CD4-positive, alpha-beta T cell treated with Interleukin-15 for 4 hours (primary cell): Measurements from ENCODE around the gene CHCHD6.

Source experiments
- DNase-seq: peaks from one replicate; pipeline ENCODE4 v3.0.0-alpha.2; 2020; ENCODE audit warnings: low spot score

Gene CHCHD6

GRCh38 chr3:126859415-126860246 is 155.6 kb downstream of the CHCHD6 start:
- no peak for DNase-seq

GRCh38 chr3:126865736-126866135 is 161.7 kb downstream of the CHCHD6 start:
- no peak for DNase-seq

- no peak for DNase-seq
Measured at GRCh38 chr3:126866175-126866759, 162.2 kb downstream of the CHCHD6 start.

GRCh38 chr3:126867190-126867862 is 163.3 kb downstream of the CHCHD6 start:
- DNase-seq = no peak

GRCh38 chr3:126867863-126868200 is 163.8 kb downstream of the CHCHD6 start:
- DNase-seq = no peak

GRCh38 chr3:126870608-126871210 is 166.7 kb downstream of the CHCHD6 start:
- DNase-seq = no peak

- no peak for DNase-seq
Measured at GRCh38 chr3:126872701-126873342, 168.8 kb downstream of the CHCHD6 start.

- DNase-seq = no peak
Measured at GRCh38 chr3:126873416-126873815, 169.4 kb downstream of the CHCHD6 start.

- DNase-seq = no peak
Measured at GRCh38 chr3:126878664-126879063, 174.6 kb downstream of the CHCHD6 start.

GRCh38 chr3:126880901-126881300 is 176.9 kb downstream of the CHCHD6 start:
- no peak for DNase-seq

- no peak for DNase-seq
Measured at GRCh38 chr3:126881861-126882260, 177.8 kb downstream of the CHCHD6 start.

- DNase-seq = no peak
Measured at GRCh38 chr3:126883241-126883640, 179.2 kb downstream of the CHCHD6 start.

- DNase-seq = no peak
Measured at GRCh38 chr3:126885425-126885824, 181.4 kb downstream of the CHCHD6 start.

GRCh38 chr3:126886217-126886616 is 182.2 kb downstream of the CHCHD6 start:
- no peak for DNase-seq

GRCh38 chr3:126887686-126888085 is 183.6 kb downstream of the CHCHD6 start:
- no peak for DNase-seq

- no peak for DNase-seq
Measured at GRCh38 chr3:126888186-126888760, 184.2 kb downstream of the CHCHD6 start.

GRCh38 chr3:126889276-126890201 is 185.5 kb downstream of the CHCHD6 start:
- DNase-seq = no peak

- DNase-seq = no peak
Measured at GRCh38 chr3:126891141-126891540, 187.1 kb downstream of the CHCHD6 start.

GRCh38 chr3:126891791-126892190 is 187.8 kb downstream of the CHCHD6 start:
- no peak for DNase-seq

- DNase-seq = no peak
Measured at GRCh38 chr3:126893651-126894050, 189.6 kb downstream of the CHCHD6 start.

- no peak for DNase-seq
Measured at GRCh38 chr3:126894475-126894874, 190.4 kb downstream of the CHCHD6 start.
